GM12891 (cell line): ENCODE measurements around the gene MAGOH.

Experiments
- POLR2A ChIP-seq: IDR thresholded peaks from 2 replicates; pipeline ENCODE4 v1.6.1; 2011; ENCODE audit warnings: low read depth, low read length, control low read depth
- TAF1 ChIP-seq: IDR thresholded peaks from 2 replicates; pipeline ENCODE4 v1.6.1; 2011; ENCODE audit warnings: low read depth, low read length, control low read depth

- TF ChIP-seq TAF1 (no peak), POLR2A (no peak)
Observed at GRCh38 chr1:53210352-53210751, 28.0 kb downstream of the MAGOH start.
